GM21576 (cell line): ENCODE measurements around the gene CGN.

Experiments used
- ATAC-seq: cut with Tn5 transposase; IDR thresholded peaks from one replicate; pipeline ENCODE4 v1.9.1; 2021; ENCODE audit warnings: mild to moderate bottlenecking, moderate library complexity; ENCODE audit not compliant: unreplicated experiment

CGN gene

DNA sequence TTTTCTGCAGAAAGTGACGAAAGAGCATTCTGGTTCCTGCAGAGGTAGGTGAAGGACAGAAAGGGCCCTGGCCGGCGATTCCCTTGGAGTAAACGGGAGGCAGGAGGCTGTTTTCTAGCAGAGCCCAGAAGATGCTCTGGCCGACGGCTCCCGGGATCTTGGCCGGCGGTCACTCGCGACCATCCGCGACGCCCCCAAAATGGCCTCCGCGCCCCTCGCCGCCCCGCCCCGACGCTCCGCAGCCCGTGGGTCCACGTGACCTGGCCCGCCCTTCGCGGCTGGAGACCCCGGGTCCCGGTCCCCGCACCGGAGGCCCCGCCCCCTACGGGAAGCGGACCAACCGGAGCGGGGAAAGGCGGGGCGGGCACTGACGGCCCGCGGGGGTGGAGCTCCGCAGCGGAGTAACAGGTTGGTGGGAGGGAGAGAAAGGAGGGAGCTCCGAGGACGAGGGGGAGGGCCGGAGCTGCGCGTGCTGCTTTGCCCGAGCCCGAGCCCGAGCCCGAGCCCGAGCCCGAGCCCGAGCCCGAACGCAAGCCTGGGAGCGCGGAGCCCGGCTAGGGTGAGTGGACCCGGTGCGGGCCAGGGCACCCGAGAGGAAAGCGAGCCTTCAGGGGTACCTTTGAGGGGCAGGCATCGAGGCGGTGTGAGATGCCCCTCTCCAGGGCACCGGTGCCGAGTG lies at the start of gene CGN:
TSS of gene CGN (plus strand) at position 431 of the 679 bp plus-strand sequence. CDS start 7,133 bp downstream, outside the sequence.
- peak; percentile 75 for ATAC-seq

- ATAC-seq, result no peak
Observed at GRCh38 chr1:151461694-151462093, 49.5 kb upstream of the CGN start.

DNA sequence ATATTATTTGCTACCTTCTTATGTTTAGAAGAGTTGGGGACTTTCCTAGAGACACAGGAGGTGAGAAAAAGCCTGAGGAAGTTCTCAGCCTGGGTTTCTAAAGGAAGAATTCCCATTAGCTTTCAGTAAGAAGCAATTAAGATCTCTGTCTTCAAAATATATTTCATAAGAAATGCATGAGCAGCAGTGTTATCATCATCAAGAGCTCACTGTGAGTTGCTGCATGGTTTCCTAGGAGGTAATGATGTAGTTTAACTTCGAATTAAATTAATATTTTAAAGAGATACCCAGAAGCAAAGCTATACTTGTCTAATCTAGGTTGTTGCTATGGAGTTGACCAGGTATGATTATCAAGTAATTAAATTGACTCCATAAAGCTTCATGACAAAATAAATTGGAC lies 46.2 kb upstream of the CGN start:
- no peak for ATAC-seq

DNA sequence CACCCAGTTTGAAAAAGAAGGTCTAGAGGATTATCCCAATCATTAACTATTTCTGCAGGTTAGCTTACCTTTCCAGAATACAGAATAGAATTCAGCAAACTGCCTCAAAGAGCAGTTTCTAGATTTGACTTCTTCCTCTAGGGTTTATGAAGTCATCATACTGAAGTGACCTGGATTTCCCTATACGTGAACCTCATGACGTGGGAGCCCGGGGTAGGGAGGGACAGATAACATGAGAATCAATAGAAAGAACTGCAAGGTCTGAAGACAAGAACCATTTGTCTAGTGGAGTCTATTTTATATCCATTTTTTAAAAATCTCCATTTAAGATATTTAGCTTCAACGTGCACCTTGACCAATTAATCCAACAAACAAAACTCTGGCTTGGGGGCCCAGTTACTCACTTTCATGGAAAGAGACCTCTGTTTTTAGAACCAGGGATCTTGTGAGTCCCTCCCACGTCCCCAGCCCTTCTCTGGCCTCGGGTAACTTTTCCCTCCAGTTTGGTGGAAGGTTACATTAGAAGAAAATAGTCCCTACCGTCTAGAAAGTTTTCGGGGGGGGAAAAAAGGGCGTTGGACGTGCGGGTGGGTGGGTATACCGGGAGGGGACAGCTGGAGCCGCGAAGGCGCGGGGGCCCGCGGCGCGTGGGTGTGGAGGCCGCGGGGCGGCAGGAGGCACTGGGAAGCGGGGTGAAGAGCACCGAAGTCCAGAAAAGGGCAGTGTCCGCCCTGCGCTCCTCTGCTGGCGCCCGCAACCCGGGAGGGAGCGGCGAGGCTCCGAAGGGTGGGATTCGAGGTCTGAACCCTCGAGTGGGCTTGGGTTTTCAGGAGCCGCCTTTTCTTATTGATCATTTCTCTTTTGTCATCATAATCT lies 38.1 kb upstream of the CGN start:
- ATAC-seq, result no peak

DNA sequence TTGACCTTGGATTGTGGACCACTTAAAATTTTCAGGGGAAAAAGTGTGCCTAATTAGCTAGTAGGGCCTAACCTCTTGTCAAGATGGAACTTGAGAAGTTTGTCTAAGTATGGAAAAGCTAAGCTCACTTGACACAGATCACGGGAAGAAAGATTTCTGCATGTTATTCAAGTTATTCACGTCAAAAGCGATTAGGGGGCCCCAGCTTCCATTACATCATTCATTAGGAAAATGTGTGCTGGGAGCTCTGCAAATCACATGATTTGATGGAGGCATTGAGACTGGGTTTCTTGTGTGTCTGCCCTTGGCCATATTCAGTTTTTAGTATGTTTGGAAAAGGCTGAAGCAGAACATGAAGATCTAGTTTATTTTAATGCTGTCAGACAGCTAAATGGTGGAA lies 36.4 kb upstream of the CGN start:
- no peak for ATAC-seq

GRCh38 chr1:151475175-151475574 lies 36.0 kb upstream of the CGN start:
- peak; percentile 90 for ATAC-seq

- ATAC-seq, result no peak
Observed at GRCh38 chr1:151476083-151476482, 35.1 kb upstream of the CGN start.

DNA sequence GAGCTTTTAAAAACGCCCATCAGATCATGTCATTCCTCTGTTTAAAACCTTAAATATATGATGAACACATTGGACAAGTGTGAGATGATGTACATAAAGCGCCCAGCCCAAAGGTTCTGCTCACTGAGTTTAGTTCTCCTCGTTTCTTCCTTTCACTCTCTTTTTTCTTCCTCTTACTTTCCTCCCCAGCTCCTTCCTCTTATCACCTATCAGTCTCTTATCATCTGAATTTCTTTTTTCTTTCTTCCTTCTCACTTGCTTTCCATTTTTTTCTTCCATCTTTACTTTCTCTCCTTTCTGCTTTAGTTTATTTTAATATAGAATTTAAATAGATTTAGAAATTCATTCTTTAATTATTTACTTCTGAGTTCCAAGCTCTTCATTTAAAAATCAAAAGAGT lies 34.1 kb upstream of the CGN start:
- ATAC-seq, result no peak

DNA sequence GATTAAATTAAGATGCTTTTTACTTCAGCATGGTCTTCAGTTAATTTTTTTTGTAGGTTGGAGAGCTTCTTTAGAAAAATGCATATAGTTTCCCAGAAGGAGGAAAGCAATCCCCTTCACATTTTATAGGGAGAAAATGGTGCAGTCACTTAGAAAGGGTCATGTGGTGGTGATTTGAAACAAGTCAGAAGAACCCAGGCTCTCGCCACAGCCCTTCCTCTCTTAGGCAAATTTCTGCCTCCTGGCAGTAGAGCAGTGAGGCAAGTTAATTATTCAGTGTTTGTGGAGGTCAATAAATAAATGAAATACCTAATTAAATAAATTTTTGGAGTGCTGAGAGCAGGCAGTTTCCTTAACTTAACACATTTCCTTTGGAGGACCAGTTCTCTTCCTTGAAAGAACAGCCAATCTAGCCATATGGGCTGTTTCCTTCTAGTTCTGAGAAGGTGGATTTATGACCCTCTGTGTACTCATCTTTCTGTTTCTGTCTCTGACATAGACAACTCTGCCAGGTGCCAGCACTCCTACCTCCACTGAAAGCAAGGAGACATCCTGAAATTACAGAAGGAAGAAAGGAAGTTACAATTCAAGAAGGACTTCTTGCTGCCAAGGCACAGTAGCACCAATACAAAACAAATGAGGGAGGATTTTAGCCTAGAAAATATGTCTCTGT lies 32.9 kb upstream of the CGN start:
- no peak for ATAC-seq

DNA sequence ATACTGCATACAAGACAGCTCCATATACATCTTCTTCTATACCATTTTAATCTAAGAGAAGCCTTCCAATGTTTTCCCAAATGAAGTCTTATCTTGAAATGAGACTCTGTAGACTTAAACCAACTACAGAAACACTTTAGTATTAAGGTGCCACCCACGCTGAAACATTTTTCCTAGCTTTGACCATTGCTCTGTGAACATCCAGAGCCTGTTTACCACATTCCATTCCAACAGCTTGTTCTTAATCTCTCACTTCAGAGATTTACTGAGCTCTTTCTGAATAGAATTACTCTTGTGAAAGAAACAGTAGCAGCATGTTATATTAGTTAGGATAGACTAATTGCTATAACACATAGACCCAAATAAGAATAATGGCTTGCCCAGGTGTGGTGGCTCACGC lies 32.3 kb upstream of the CGN start:
- ATAC-seq, result no peak

GRCh38 chr1:151479462-151479861 lies 31.7 kb upstream of the CGN start:
- no peak for ATAC-seq

GRCh38 chr1:151482017-151482416 lies 29.2 kb upstream of the CGN start:
- no peak for ATAC-seq

- no peak for ATAC-seq
Observed at GRCh38 chr1:151485685-151486255, 25.4 kb upstream of the CGN start.

DNA sequence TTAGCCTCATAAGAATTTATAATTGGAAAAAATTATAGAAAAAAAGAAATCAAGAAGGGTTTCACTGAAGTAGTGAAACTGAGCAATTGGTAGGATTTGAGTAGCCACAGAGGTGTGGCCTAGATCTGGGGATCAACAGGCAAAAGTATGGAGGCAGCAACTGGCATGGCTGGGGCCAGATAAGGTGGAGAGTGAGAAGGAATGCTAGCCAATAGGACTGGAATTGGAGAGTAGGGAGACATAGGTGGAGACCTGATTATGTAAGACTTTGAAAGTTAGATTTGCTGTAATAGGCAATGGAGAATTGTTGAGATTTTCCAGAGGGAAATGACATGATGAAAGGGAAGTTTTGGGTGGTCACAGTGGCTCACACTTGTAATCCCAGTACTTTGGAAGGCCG lies 24.6 kb upstream of the CGN start:
- ATAC-seq, result no peak

GRCh38 chr1:151491641-151492040 lies 19.5 kb upstream of the CGN start:
- no peak for ATAC-seq

- ATAC-seq, result no peak
Observed at GRCh38 chr1:151492120-151492519, 19.1 kb upstream of the CGN start.

DNA sequence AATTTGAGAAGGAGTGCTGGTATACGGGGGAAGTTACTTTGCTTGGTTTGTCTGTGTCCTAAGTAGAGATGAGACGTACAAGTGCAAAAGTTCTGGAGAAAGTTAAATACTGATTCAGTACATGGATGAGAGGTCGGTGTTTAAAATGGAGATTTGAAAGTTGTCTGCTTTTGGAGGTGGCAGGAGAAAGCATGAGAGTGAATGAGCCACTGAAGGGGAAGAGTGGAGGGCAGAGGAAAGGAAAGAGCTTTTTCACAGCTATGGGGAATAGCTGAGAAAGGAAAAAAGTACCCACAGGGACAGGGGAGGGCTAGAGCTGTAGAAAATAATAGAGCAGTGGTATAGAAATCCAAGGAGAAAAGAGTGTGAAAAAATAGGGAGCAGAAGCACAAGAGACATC lies 18.1 kb upstream of the CGN start:
- no peak for ATAC-seq

GRCh38 chr1:151494741-151495281 lies 16.4 kb upstream of the CGN start:
- ATAC-seq, result no peak

GRCh38 chr1:151495316-151495715 lies 15.9 kb upstream of the CGN start:
- ATAC-seq, result no peak

DNA sequence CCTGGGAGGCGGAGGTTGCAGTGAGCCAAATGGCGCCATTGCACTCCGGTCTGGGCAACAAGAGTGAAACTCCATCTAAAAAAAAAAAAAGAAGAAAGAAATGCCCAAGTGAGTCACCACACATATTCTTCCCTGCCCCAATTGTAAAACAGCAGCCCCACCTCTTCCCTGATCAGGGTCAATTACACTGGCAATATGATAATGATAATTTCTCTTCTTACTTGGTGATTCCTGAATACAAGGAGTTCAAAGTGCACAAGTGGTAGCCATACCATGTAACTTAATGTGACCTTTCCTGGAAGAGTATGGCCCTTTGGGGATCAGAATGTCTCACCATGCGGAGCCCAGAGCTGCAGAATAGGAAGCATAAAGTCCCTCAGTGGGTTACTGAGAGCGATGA lies 11.8 kb upstream of the CGN start:
- ATAC-seq, result no peak

- ATAC-seq, result no peak
Observed at GRCh38 chr1:151499930-151500329, 11.3 kb upstream of the CGN start.
